ENCODE results near the gene EDNRA.

The EDNRA gene

GRCh38 chr4:147589586-147589985 is 108.7 kb downstream of the EDNRA start:
- DNase-seq (ENCODE audit: low read depth), result no peak

- DNase-seq (ENCODE audit: low read depth), result peak; percentile 43
These were observed 109.5 kb downstream of the EDNRA start for GRCh38 chr4:147590249-147590920.

GRCh38 chr4:147591106-147591505 is 110.2 kb downstream of the EDNRA start:
- no peak for DNase-seq (ENCODE audit: low read depth)

- DNase-seq (ENCODE audit: low read depth), result no peak
These were observed 113.2 kb downstream of the EDNRA start for GRCh38 chr4:147594107-147594506.
